ENCODE measurements around the gene HSF4. TPM values are rescaled to one million over a fixed set of nuclear protein-coding genes. Genes with fewer than 3 reads are reported as not detected.
A peak's percentile ranks its signal among the peaks of the same experiment; 100 is the strongest.
"Not testable (repeated sequence)": the region's sequence is repeated elsewhere in the genome, so short reads cannot be mapped to it uniquely, and the experiment has no call there.

HSF4 gene
- total RNA-seq (10 to 100 TPM; 29.7 to 92.2 (median 60.3) TPM), polyA plus RNA-seq (36.6 TPM)
- long read RNA-seq, donor 1, partial matches to known transcripts = 6 of 26 reads
- long read RNA-seq, donor 1, other reads (novel, unspliced or antisense) = 19 of 26 reads
- long read RNA-seq, donor 2, partial matches to known transcripts = 13 of 48 reads
- long read RNA-seq, donor 2, other reads (novel, unspliced or antisense) = 31 of 48 reads
- long read RNA-seq, donor 3, partial matches to known transcripts = 9 of 35 reads
- long read RNA-seq, donor 3, other reads (novel, unspliced or antisense) = 21 of 35 reads
- long read RNA-seq, donor 4, partial matches to known transcripts = 5 of 30 reads
- long read RNA-seq, donor 4, other reads (novel, unspliced or antisense) = 21 of 30 reads

GRCh38 chr16:67164599-67165061, at the start of gene HSF4:
Gene HSF4 (plus strand): TSS chr16:67164745. CDS start chr16:67164812, 67 bp downstream.
- no peaks in the 10 kb centered on the region for H3K27me3 ChIP-seq (ENCODE audit: control insufficient read depth, insufficient read depth)
- peak within 1 kb of the TSS; percentile 79 for H3K27ac ChIP-seq (ENCODE audit: low read length)
- intact Hi-C loops (cut with DNase I) = no loop called here
- H3K4me3 ChIP-seq (ENCODE audit: low read length) = peak within 1 kb of the TSS; percentile 34
- ATAC-seq (peak; percentile 44 to 50), DNase-seq (peak; percentile 75 to 93 (median 91))
- no peaks in the 10 kb centered on the region for H3K9me3 ChIP-seq (ENCODE audit: control insufficient read depth, low read length)
- H3K4me1 ChIP-seq (ENCODE audit: control insufficient read depth, insufficient read depth, low read length) = peaks cover 6% of the 10 kb centered on the region
- WGBS = 2% methylated on average over 41 of the region's 41 CpGs

GRCh38 chr16:67114793-67115192, 49.8 kb upstream of the HSF4 start:
- intact Hi-C loops (cut with DNase I) = loop anchor here in 1 of 4 donors (5.0 kb wide), 1 partner anchor 33 kb away; no protein-coding TSS in a partner anchor
- no peak for DNase-seq
- ATAC-seq = no peak
- 73% methylated on average over 2 of the region's 2 CpGs for WGBS
- Histone ChIP-seq H3K4me3 (ENCODE audit: low read length) (no peak overlapping the region), H3K9me3 (ENCODE audit: control insufficient read depth, low read length) (no peaks in the 10 kb centered on the region), H3K27ac (ENCODE audit: low read length) (no peak overlapping the region), H3K4me1 (ENCODE audit: control insufficient read depth, insufficient read depth, low read length) (no peaks in the 10 kb centered on the region), H3K27me3 (ENCODE audit: control insufficient read depth, insufficient read depth) (no peaks in the 10 kb centered on the region)

- intact Hi-C loops (cut with DNase I) = no loop called here
- H3K4me1 ChIP-seq (ENCODE audit: control insufficient read depth, insufficient read depth, low read length) = no peaks in the 10 kb centered on the region
- WGBS = 84% methylated on average over 7 of the region's 7 CpGs
These were observed 48.9 kb upstream of the HSF4 start for GRCh38 chr16:67115639-67116038.

GRCh38 chr16:67116388-67117311, 47.9 kb upstream of the HSF4 start:
- H3K4me3 ChIP-seq (ENCODE audit: low read length) = no peak overlapping the region
- no peaks in the 10 kb centered on the region for H3K4me1 ChIP-seq (ENCODE audit: control insufficient read depth, insufficient read depth, low read length)
- intact Hi-C loops (cut with DNase I) = no loop called here
- 84% methylated on average over 13 of the region's 13 CpGs for WGBS
- H3K27me3 ChIP-seq (ENCODE audit: control insufficient read depth, insufficient read depth) = no peaks in the 10 kb centered on the region
- peak in 1 of 2 donors; percentile 18 for ATAC-seq
- DNase-seq = no peak
- H3K27ac ChIP-seq (ENCODE audit: low read length) = no peak overlapping the region
- H3K9me3 ChIP-seq (ENCODE audit: control insufficient read depth, low read length) = no peaks in the 10 kb centered on the region

More at GRCh38 chr16:67115639-67116038, 48.9 kb upstream of the HSF4 start:
- Histone ChIP-seq H3K27me3 (ENCODE audit: control insufficient read depth, insufficient read depth) (no peaks in the 10 kb centered on the region), H3K27ac (ENCODE audit: low read length) (no peak overlapping the region), H3K4me3 (ENCODE audit: low read length) (no peak overlapping the region), H3K9me3 (ENCODE audit: control insufficient read depth, low read length) (no peaks in the 10 kb centered on the region)
- DNase-seq = no peak
- no peak for ATAC-seq

GRCh38 chr16:67117716-67118115, 46.8 kb upstream of the HSF4 start:
- ATAC-seq = no peak
- no peaks in the 10 kb centered on the region for H3K4me1 ChIP-seq (ENCODE audit: control insufficient read depth, insufficient read depth, low read length)
- no peak overlapping the region for H3K27ac ChIP-seq (ENCODE audit: low read length)
- H3K9me3 ChIP-seq (ENCODE audit: control insufficient read depth, low read length) = no peaks in the 10 kb centered on the region
- WGBS = 93% methylated on average over 9 of the region's 9 CpGs
- DNase-seq = no peak
- intact Hi-C loops (cut with DNase I) = no loop called here
- no peaks in the 10 kb centered on the region for H3K27me3 ChIP-seq (ENCODE audit: control insufficient read depth, insufficient read depth)
- no peak overlapping the region for H3K4me3 ChIP-seq (ENCODE audit: low read length)

GRCh38 chr16:67120025-67120424, 44.5 kb upstream of the HSF4 start:
- no peak overlapping the region for H3K4me3 ChIP-seq (ENCODE audit: low read length)
- 90% methylated on average over 5 of the region's 5 CpGs for WGBS
- DNase-seq (no peak), ATAC-seq (no peak)
- H3K27ac ChIP-seq (ENCODE audit: low read length) = no peak overlapping the region
- intact Hi-C loops (cut with DNase I) = no loop called here
- no peaks in the 10 kb centered on the region for H3K27me3 ChIP-seq (ENCODE audit: control insufficient read depth, insufficient read depth)
- H3K4me1 ChIP-seq (ENCODE audit: control insufficient read depth, insufficient read depth, low read length) = no peaks in the 10 kb centered on the region
- H3K9me3 ChIP-seq (ENCODE audit: control insufficient read depth, low read length) = no peaks in the 10 kb centered on the region

GRCh38 chr16:67122799-67123198, 41.7 kb upstream of the HSF4 start:
- H3K27me3 ChIP-seq (ENCODE audit: control insufficient read depth, insufficient read depth); ATAC-seq; H3K4me1 ChIP-seq (ENCODE audit: control insufficient read depth, insufficient read depth, low read length); DNase-seq; H3K27ac ChIP-seq (ENCODE audit: low read length); H3K9me3 ChIP-seq (ENCODE audit: control insufficient read depth, low read length); H3K4me3 ChIP-seq (ENCODE audit: low read length); intact Hi-C loops (cut with DNase I): not testable (repeated sequence)
- 97% methylated on average over 5 of the region's 5 CpGs for WGBS

- Histone ChIP-seq H3K4me1 (ENCODE audit: control insufficient read depth, insufficient read depth, low read length) (no peaks in the 10 kb centered on the region), H3K27ac (ENCODE audit: low read length) (no peak overlapping the region), H3K9me3 (ENCODE audit: control insufficient read depth, low read length) (no peaks in the 10 kb centered on the region), H3K4me3 (ENCODE audit: low read length) (no peak overlapping the region), H3K27me3 (ENCODE audit: control insufficient read depth, insufficient read depth) (no peaks in the 10 kb centered on the region)
- DNase-seq (no peak), ATAC-seq (no peak)
- intact Hi-C loops (cut with DNase I) = no loop called here
These were observed 36.1 kb upstream of the HSF4 start for GRCh38 chr16:67128417-67128816.

GRCh38 chr16:67128887-67129286, 35.7 kb upstream of the HSF4 start:
- intact Hi-C loops (cut with DNase I) = no loop called here
- H3K27ac ChIP-seq (ENCODE audit: low read length) = no peak overlapping the region
- ATAC-seq = no peak
- H3K27me3 ChIP-seq (ENCODE audit: control insufficient read depth, insufficient read depth) = no peaks in the 10 kb centered on the region
- no peak overlapping the region for H3K4me3 ChIP-seq (ENCODE audit: low read length)
- no peaks in the 10 kb centered on the region for H3K9me3 ChIP-seq (ENCODE audit: control insufficient read depth, low read length)
- DNase-seq = no peak
- WGBS = 94% methylated on average over 3 of the region's 3 CpGs
- H3K4me1 ChIP-seq (ENCODE audit: control insufficient read depth, insufficient read depth, low read length) = no peaks in the 10 kb centered on the region

GRCh38 chr16:67129422-67129821, 35.1 kb upstream of the HSF4 start:
- no peak for ATAC-seq
- H3K27me3 ChIP-seq (ENCODE audit: control insufficient read depth, insufficient read depth) = no peaks in the 10 kb centered on the region
- H3K4me1 ChIP-seq (ENCODE audit: control insufficient read depth, insufficient read depth, low read length) = no peaks in the 10 kb centered on the region
- no peaks in the 10 kb centered on the region for H3K9me3 ChIP-seq (ENCODE audit: control insufficient read depth, low read length)
- no peak overlapping the region for H3K27ac ChIP-seq (ENCODE audit: low read length)
- H3K4me3 ChIP-seq (ENCODE audit: low read length) = no peak overlapping the region
- 87% methylated on average over 3 of the region's 3 CpGs for WGBS
- intact Hi-C loops (cut with DNase I) = no loop called here
- no peak for DNase-seq

GRCh38 chr16:67137605-67138004, 26.9 kb upstream of the HSF4 start:
- no peaks in the 10 kb centered on the region for H3K9me3 ChIP-seq (ENCODE audit: control insufficient read depth, low read length)
- ATAC-seq = no peak
- no peaks in the 10 kb centered on the region for H3K27me3 ChIP-seq (ENCODE audit: control insufficient read depth, insufficient read depth)
- no peak for DNase-seq
- intact Hi-C loops (cut with DNase I) = no loop called here
- H3K4me1 ChIP-seq (ENCODE audit: control insufficient read depth, insufficient read depth, low read length) = no peaks in the 10 kb centered on the region
- no peak overlapping the region for H3K27ac ChIP-seq (ENCODE audit: low read length)
- 46% methylated on average over 3 of the region's 3 CpGs for WGBS
- H3K4me3 ChIP-seq (ENCODE audit: low read length) = no peak overlapping the region

All from right cardiac atrium (tissue), 5 donors.